GM23338 (cell line): ENCODE results near the gene SLC37A1. TPM values are rescaled to one million over a fixed set of nuclear protein-coding genes. Genes with fewer than 3 reads are reported as not detected.

ENCODE experiments used
- EZH2 ChIP-seq: fragments of 200-600 bp; sonication (generic); IDR thresholded peaks from one replicate; pipeline ENCODE4 v1.8.0; 2017; ENCODE audit warnings: antibody characterized with exemption, mild to moderate bottlenecking, low read depth; ENCODE audit not compliant: unreplicated experiment
- EZH2phosphoT487 ChIP-seq: fragments of 200-600 bp; sonication (generic); IDR thresholded peaks from one replicate; pipeline ENCODE4 v1.8.1; 2018; ENCODE audit warnings: antibody characterized with exemption; ENCODE audit not compliant: unreplicated experiment
- NANOG ChIP-seq: IDR thresholded peaks from 2 replicates; pipeline ENCODE4 v1.6.1; 2016; ENCODE audit warnings: antibody characterized with exemption, borderline replicate concordance
- REST ChIP-seq: IDR thresholded peaks from one replicate; pipeline ENCODE4 v1.6.1; 2018; ENCODE audit warnings: antibody characterized with exemption; ENCODE audit not compliant: unreplicated experiment
- ZNF114 ChIP-seq: fragments of 250-450 bp; sonication (Bioruptor Pico); IDR thresholded peaks from 2 replicates; pipeline ENCODE4 v1.5.0; 2020; ENCODE audit warnings: mild to moderate bottlenecking, moderate library complexity
- ZNF462 ChIP-seq: fragments of 250-450 bp; sonication (Bioruptor Pico); IDR thresholded peaks from 2 replicates; pipeline ENCODE4 v1.5.0; 2020; ENCODE audit warnings: mild to moderate bottlenecking, moderate library complexity
- polyA plus RNA-seq: library from polyadenylated mRNA; unstranded; fragments of >200 nt; fragmentation: Nextera tagmentation; extraction: Ambion mirVana; gene quantifications from 2 replicates; pipeline ENCODE4 v1.2.1, GENCODE V29; 2016
- total RNA-seq: library from RNA; depleted of rRNA; stranded (reverse); fragments of >200 nt; shearing (Covaris generic); gene quantifications from 2 replicates; pipeline ENCODE4 v1.2.3, GENCODE V29; 2014

Gene SLC37A1
- total and polyA plus RNA-seq, 2 experiments from 2014 or later, result 14.0 to 30.3 TPM

GRCh38 chr21:42553435-42553834 is 39.8 kb downstream of the SLC37A1 start (continued):
- no peak for TF ChIP-seq ZNF462 (CRISPR knock-in tag)
- TF ChIP-seq ZNF114 (CRISPR knock-in tag), result no peak
- TF ChIP-seq EZH2, result no peak
- no peak for TF ChIP-seq EZH2phosphoT487
- no peak for TF ChIP-seq NANOG
- TF ChIP-seq REST, result no peak
